A673 (cell line): Measurements from ENCODE around the gene ELF5. TPM values are rescaled to one million over a fixed set of nuclear protein-coding genes. Genes with fewer than 3 reads are reported as not detected.

Source experiments
- BruUV-seq: library from RNA; stranded (reverse); fragments of 400-500 nt; replicated peaks from 2 replicates; lab custom pipeline; 2021; lab: Mats Ljungman, UMichigan
- CTCF ChIA-PET: fragments of 300-600 bp; sonication (Branson Sonifier 250); formaldehyde crosslinking; loops from one replicate; lab custom pipeline; 2022; ENCODE audit warnings: antibody characterized with exemption; lab: Charles Lee
- POLR2A ChIA-PET: fragments of 300-600 bp; sonication (Branson Sonifier 250); formaldehyde crosslinking; loops from one replicate; lab custom pipeline; 2022; ENCODE audit warnings: antibody characterized with exemption; ENCODE audit not compliant: low non-redundant PET; lab: Charles Lee
- DNase-seq: peaks from one replicate; pipeline ENCODE4 v3.0.0-alpha.2; 2015; ENCODE audit warnings: low spot score
- H3K27ac ChIP-seq: fragments of 200-600 bp; sonication (generic); 2 replicates; pipeline ENCODE4 v1.5.1; 2016; ENCODE audit warnings: mixed run types, low read depth, mild to moderate bottlenecking, mixed read lengths, antibody characterized with exemption, low read length; ENCODE audit not compliant: poor library complexity, severe bottlenecking
- H3K27me3 ChIP-seq: fragments of 200-600 bp; sonication (generic); replicated peaks from 2 replicates; pipeline ENCODE4 v1.6.1; 2017; ENCODE audit warnings: mixed run types, low read depth, mild to moderate bottlenecking, mixed read lengths, antibody characterized with exemption, low read length; ENCODE audit not compliant: insufficient read depth, poor library complexity
- H3K36me3 ChIP-seq: fragments of 200-600 bp; sonication (generic); 2 replicates; pipeline ENCODE4 v1.6.1; 2016; ENCODE audit warnings: mixed run types, mild to moderate bottlenecking, mixed read lengths, antibody characterized with exemption, low read length; ENCODE audit not compliant: insufficient read depth, poor library complexity, severe bottlenecking
- H3K4me1 ChIP-seq: fragments of 200-600 bp; sonication (generic); 2 replicates; pipeline ENCODE4 v1.6.1; 2017; ENCODE audit warnings: mixed run types, mild to moderate bottlenecking, mixed read lengths, antibody characterized with exemption, low read length; ENCODE audit not compliant: insufficient read depth, poor library complexity, severe bottlenecking
- H3K4me3 ChIP-seq: fragments of 200-600 bp; sonication (generic); 2 replicates; pipeline ENCODE4 v1.5.1; 2016; ENCODE audit warnings: low read depth, mixed run types, mild to moderate bottlenecking, mixed read lengths, low read length; ENCODE audit not compliant: poor library complexity, severe bottlenecking
- H3K9me3 ChIP-seq: fragments of 200-600 bp; sonication (generic); 2 replicates; pipeline ENCODE4 v1.6.1; 2016; ENCODE audit warnings: mixed run types, low read depth, mild to moderate bottlenecking, mixed read lengths, antibody characterized with exemption, low read length; ENCODE audit not compliant: poor library complexity, severe bottlenecking
- EZH2 ChIP-seq: fragments of 200-600 bp; sonication (generic); IDR thresholded peaks from 2 replicates; pipeline ENCODE4 v1.6.1; 2017; ENCODE audit warnings: borderline replicate concordance, low read depth, mild to moderate bottlenecking, mixed read lengths, antibody characterized with exemption, low read length; ENCODE audit not compliant: poor library complexity, severe bottlenecking
- intact Hi-C: fragments of 100-400 bp; cut with micrococcal nuclease; formaldehyde crosslinking; loops from one replicate; pipeline ENCODE4 v1.10.0; 2022; ENCODE audit not compliant: unreplicated experiment
- total RNA-seq: library from RNA; stranded (reverse); gene quantifications from 2 replicates; pipeline ENCODE4 v1.2.3, GENCODE V29; 2021
- TF ChIP-seq, protein P1 (sequence below): fragments of 300-800, 200-600 bp; sonication (generic); conservative IDR thresholded peaks from 2 replicates; pipeline ENCODE4 v1.5.1; 2017; ENCODE audit warnings: low read depth, mild to moderate bottlenecking, antibody characterized with exemption, low read length, moderate library complexity, mixed read lengths

Gene ELF5
- total RNA-seq, 1 experiment from 2014 or later, result not detected

DNA sequence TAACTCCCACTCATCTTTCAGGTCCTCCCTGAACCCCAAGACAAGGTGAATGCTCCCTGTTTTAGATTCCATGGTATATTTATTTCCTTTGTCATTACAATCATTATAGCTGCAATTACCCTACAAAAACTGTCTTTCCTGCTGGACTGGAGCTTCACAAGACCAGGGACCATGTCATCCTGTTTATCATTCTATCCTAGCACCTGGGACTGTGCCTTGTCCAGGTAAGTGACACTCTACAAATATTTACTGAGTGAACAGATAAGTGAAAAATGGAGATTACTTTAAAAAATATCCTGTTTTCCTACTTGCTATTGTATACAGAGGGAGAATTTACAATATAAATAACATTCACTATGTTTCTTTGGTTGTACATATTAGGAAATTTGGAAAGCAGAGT, 22.5 kb upstream of the ELF5 start:
- no peaks in the 10 kb centered on the region for H3K4me1 ChIP-seq
- BruUV-seq, result no TSS peak
- no peak for DNase-seq
- no peaks in the 10 kb centered on the region for H3K9me3 ChIP-seq
- peaks cover 67% of the 10 kb centered on the region for H3K27me3 ChIP-seq
- H3K27ac ChIP-seq, result no peak overlapping the region
- TF ChIP-seq, protein P1, sequence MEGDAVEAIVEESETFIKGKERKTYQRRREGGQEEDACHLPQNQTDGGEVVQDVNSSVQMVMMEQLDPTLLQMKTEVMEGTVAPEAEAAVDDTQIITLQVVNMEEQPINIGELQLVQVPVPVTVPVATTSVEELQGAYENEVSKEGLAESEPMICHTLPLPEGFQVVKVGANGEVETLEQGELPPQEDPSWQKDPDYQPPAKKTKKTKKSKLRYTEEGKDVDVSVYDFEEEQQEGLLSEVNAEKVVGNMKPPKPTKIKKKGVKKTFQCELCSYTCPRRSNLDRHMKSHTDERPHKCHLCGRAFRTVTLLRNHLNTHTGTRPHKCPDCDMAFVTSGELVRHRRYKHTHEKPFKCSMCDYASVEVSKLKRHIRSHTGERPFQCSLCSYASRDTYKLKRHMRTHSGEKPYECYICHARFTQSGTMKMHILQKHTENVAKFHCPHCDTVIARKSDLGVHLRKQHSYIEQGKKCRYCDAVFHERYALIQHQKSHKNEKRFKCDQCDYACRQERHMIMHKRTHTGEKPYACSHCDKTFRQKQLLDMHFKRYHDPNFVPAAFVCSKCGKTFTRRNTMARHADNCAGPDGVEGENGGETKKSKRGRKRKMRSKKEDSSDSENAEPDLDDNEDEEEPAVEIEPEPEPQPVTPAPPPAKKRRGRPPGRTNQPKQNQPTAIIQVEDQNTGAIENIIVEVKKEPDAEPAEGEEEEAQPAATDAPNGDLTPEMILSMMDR, result no peak
- no peak for TF ChIP-seq EZH2
- CTCF ChIA-PET, result no interaction called here
- POLR2A ChIA-PET, result no interaction called here
- no peak overlapping the region for H3K4me3 ChIP-seq
- intact Hi-C loops, result no loop called here
- no peaks in the 10 kb centered on the region for H3K36me3 ChIP-seq

DNA sequence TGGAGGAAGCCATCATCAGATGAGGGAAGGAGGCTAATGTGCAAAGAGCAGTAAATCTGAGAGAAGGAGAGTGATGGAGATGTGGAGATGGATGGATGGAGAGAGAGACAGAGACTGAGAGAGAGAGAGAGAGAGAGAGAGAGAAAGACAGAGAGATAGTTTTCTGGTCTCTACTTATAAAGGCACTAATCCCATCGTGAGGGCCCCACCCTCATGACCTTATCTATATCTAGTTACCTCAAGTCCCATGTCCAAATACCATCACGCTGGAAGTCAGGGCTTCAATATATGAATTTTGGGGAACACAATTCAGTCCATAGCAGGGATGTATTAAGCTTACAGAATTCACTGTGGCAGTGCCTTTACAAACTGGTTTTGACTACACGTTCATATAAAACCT, 21.2 kb upstream of the ELF5 start:
- Histone ChIP-seq H3K4me3 (no peak overlapping the region), H3K4me1 (no peaks in the 10 kb centered on the region), H3K27me3 (peaks cover 59% of the 10 kb centered on the region), H3K27ac (no peak overlapping the region), H3K36me3 (no peaks in the 10 kb centered on the region), H3K9me3 (no peaks in the 10 kb centered on the region)
- BruUV-seq, result no TSS peak
- TF ChIP-seq, protein P1, result no peak
- TF ChIP-seq EZH2, result no peak
- no peak for DNase-seq
- ChIA-PET CTCF (no interaction called here), POLR2A (interaction anchor here (0.6 kb wide), 1 partner anchor 363 kb away, joined by 3 read pairs; no protein-coding TSS in a partner anchor)
- intact Hi-C loops, result no loop called here

DNA sequence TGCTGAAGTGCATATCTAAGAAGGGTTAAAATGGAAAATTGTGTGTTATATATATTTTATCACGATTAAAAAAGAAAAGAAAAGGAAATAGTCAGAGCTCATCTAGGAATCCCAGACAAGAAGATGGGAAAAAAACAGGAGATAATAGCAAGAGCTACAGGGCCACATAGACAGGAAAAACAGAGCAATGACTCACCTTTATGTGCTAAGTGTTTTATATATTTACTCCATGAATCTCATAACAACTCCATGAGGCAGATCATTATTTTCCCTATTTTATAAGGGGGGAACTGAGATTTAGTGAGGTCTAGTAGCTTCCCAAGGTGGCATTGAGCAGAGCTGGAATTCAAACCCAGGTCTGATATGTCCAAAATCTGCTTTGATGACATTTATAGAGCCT, 18.1 kb upstream of the ELF5 start:
- intact Hi-C loops, result no loop called here
- Histone ChIP-seq H3K27me3 (peaks cover 42% of the 10 kb centered on the region), H3K9me3 (no peaks in the 10 kb centered on the region), H3K36me3 (no peaks in the 10 kb centered on the region), H3K4me1 (no peaks in the 10 kb centered on the region), H3K27ac (no peak overlapping the region), H3K4me3 (no peak overlapping the region)
- TF ChIP-seq, protein P1, result no peak
- TF ChIP-seq EZH2, result no peak
- POLR2A ChIA-PET, result no interaction called here
- no peak for DNase-seq
- no TSS peak for BruUV-seq
- CTCF ChIA-PET, result interaction anchor here (1.3 kb wide), 1 partner anchor 19 kb away, joined by 3 read pairs; the partner anchor contains the start of gene ELF5
